HG03103 (cell line): ENCODE data around the gene LIMA1.
"Not testable (repeated sequence)": the region's sequence is repeated elsewhere in the genome, so short reads cannot be mapped to it uniquely, and the experiment has no call there.

ENCODE experiments used
- ATAC-seq: cut with Tn5 transposase; IDR thresholded peaks from one replicate; pipeline ENCODE4 v1.9.1; 2021; ENCODE audit warnings: low read depth; ENCODE audit not compliant: unreplicated experiment

LIMA1 gene

DNA sequence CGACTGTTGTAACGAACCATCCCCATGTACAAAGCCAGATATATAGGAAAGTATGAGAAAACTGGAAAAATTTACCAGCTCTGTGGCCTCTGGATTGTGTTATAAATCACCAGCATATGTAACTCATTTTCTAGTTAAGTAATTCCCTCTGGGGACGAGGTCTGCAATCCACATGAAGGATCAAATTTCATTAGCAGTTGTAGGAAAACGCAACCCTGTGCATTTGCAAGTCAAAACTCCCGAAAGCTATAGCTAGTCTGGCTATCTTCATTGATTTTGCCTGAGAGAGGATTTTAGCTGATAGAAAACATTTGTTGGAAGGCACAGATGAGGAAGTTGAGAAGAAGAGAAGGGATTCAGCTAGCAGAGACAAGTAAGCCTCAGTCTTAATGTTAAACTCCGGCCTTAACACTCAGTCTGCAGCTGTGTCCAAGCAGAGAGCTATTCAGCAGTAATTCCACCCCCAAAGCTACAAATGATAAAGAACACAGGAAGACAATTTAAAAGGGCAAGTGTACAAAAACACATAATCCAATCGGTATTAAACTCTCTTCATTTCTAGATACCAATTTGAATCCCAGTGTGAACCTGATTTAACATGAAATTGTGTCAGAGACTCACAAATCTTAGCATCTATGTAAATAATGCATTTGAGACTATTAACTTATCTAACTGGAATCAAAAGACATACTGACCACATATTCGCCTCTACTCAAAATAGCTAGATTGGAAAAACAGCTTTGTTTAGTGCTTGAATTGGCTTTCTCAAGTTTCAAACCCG, 61.9 kb downstream of the LIMA1 start:
- no peak for ATAC-seq

- ATAC-seq, result no peak
Observed at GRCh38 chr12:50220363-50220995, 62.8 kb downstream of the LIMA1 start.

GRCh38 chr12:50219544-50219943, 63.8 kb downstream of the LIMA1 start:
- no peak for ATAC-seq

DNA sequence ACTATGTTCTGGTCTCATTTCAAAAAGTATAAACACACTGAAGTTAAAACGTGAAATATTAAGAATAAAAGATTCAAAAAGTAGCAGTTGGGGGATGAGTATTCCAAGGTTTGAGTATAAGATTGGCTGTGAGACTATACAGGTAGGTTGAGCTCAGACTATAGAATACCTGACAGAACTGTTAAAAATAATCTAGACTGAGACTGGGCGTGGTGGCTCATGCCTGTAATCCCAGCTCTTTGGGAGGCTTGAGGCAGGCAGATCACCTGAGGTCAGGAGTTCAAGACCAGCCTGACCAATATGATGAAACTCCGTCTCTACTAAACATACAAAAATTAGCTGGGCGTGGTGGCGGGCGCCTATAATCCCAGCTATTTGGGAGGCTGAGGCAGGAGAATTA, 64.3 kb downstream of the LIMA1 start:
- not testable (repeated sequence) for ATAC-seq

GRCh38 chr12:50218386-50218785, 64.9 kb downstream of the LIMA1 start:
- no peak for ATAC-seq

DNA sequence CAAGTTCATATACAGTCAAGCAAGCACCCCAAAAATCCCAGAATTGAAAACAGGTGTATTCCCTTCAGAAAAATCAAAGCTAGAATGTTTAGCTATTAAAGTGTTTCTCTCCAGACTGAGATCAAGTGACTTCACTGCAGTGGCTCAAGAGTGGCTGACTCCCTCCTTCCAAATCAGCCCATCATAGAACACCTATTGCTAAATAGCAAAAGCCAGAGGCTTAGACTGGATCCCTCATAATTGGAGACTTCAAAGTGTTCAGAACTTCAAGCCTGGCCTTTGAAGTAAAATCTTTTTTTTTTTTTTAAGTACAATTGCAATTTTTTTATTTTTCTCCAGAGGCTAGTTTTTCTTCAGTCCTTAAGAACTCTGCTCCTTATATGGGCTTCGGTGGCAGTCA, 66.1 kb downstream of the LIMA1 start:
- ATAC-seq, result no peak

DNA sequence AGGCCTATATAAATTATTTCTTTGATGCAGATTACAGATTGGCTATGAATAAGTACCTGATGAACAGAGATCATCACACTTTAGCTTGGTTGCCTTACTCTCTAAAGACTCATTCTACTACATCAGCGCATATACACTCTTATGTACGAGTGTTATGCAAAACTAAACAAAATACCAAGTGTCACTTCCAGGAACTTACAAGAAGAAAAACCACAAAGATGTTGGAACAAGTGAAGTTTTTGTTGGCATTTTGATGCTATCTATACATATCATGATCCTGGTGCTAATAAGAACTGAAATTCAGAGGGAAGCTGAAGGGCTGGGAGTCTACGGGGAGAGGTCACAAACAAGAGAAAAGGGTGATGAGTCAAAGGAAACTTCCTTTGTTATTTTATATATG, 68.3 kb downstream of the LIMA1 start:
- no peak for ATAC-seq

DNA sequence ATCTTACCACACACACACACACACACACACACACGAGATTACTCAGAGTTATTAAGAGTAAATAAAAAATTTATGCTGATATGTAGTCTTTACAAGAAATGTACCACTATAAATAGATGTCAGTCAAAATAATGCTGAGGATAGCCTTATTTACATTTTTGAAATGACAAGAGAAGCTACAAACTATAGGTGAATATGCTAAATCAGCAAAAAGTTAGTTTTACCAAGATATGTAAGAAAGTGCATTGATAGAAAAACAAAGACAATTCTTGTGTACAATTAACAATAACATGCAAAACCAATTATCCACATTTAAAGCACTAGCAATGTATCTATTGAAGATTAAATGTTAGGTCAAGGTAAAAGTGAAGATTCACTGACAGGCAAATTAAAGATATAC, 69.3 kb downstream of the LIMA1 start:
- no peak for ATAC-seq

- ATAC-seq, result no peak
Observed at GRCh38 chr12:50213439-50213838, 69.9 kb downstream of the LIMA1 start.

- no peak for ATAC-seq
Observed at GRCh38 chr12:50212071-50212467, 71.3 kb downstream of the LIMA1 start.

- ATAC-seq, result no peak
Observed at GRCh38 chr12:50211392-50212070, 71.8 kb downstream of the LIMA1 start.

DNA sequence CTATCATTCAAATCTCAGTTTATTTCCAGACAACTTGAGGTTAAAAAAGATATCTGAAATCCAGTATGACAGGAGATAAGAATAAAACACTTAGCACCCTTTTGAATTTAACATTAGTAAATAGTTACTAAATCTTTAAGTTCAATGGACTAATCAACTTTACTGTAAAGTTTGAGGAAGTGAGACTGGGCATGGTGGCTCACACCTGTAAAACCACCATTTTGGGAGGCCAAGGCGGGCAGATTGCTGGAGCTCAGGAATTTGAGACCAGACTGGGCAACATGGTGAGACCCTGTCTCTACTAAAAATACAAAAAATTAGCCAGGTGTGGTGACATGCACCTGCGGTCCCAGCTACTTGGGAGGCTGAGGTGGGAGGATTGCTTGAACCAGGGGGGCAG, 75.9 kb downstream of the LIMA1 start:
- ATAC-seq, result no peak

GRCh38 chr12:50205648-50206047, 77.7 kb downstream of the LIMA1 start:
- ATAC-seq, result no peak

- no peak for ATAC-seq
Observed at GRCh38 chr12:50203691-50204090, 79.6 kb downstream of the LIMA1 start.

DNA sequence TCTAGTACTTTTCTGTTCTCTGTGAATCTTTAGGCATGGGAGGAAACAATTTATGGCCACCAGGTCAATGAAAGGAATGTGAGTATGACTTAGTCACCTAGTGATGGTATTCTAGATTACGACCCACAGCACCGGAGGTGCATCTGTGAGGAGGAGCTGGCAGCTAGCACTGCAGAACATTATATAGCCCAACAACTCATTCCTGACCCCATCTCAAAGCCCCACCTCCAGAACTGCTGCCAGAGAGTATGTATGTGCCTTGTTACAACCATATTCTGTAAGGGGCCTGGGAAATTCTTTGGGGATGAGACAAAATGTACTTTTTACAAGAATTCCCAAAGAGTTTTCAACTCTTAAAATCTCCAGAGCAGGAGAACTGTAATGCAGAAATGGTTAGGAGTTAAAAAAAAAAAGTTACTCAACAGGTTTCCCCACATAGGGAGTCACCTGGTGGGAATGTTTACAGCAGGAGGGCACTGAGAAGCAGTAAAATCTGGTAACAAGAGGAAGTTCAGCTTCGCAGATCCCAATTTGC, 81.3 kb downstream of the LIMA1 start:
- no peak for ATAC-seq

- ATAC-seq, result no peak
Observed at GRCh38 chr12:50200552-50201273, 82.6 kb downstream of the LIMA1 start.

- no peak for ATAC-seq
Observed at GRCh38 chr12:50198829-50199228, 84.5 kb downstream of the LIMA1 start.

DNA sequence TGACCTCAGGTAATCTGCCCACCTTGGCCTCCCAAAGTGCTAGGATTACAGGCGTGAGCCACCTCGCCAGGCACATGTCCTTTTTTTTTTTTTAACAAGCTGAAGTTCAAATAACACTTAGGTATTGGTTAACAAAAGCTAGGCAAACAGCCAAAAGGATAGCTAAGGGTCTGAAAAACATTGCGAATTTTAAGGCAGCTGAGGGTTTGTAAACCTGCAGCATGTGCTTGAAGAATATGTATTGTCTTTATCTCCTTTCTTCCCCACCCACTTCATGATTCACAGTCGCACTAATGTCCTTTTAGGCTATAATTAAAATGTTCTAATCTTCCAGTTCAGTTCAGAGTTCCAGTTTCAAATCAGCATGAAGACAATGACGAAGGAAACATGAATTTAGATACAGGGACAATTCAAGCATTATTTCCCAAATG, 86.0 kb downstream of the LIMA1 start:
- no peak for ATAC-seq

DNA sequence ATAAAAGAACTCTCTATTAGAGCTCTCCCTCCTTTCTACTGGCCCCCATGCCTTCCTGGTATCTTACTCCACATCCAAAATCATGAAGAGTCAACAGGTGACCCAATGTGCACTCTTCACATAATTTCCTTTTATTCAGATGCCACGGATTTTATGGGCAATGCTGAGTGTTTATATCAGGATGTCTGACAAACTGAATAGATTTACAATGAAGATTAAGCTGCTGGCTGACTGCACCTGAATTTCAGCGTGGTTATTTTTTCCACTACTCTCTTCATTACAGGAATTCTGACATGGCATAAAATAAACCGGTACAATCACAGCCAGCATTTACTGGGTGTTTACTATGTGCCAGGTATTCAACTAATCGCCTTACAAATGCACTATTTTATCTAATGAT, 86.8 kb downstream of the LIMA1 start:
- ATAC-seq, result no peak

GRCh38 chr12:50195832-50196231, 87.5 kb downstream of the LIMA1 start:
- no peak for ATAC-seq

DNA sequence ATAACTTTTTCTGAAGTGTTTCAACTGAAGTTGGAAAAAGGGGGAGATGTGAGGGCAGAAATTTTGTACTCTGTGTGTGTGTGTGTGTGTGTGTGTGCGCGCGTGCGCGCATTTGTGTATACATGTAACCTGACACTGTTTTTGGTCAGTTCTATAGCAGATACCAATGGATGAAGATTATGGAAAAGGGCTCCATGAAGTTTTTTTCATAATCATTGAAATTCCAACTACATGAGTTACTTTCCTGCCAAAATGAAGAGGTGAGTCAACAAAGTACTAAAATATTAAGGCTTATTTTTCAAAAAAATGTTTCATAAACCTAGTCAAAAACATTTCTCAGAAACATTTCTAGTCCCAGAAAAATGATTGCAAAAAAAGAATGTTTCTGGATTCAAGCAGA, 90.4 kb downstream of the LIMA1 start:
- ATAC-seq, result no peak
